WTC11 (cell line): ENCODE results near the gene NT5C3B. TPM values are rescaled to one million over a fixed set of nuclear protein-coding genes. Genes with fewer than 3 reads are reported as not detected.

Experiments used
- ATAC-seq: fragments of 200-7000 bp; cut with Tn5 transposase; 2 replicates; pipeline ENCODE4 v1.10.0; 2021; ENCODE audit warnings: mild to moderate bottlenecking, moderate library complexity
- CTCF ChIA-PET: fragments of 300-600 bp; sonication (Branson Sonifier 250); formaldehyde crosslinking; loops from one replicate; lab custom pipeline; 2021; ENCODE audit warnings: antibody characterized with exemption; lab: Charles Lee
- POLR2A ChIA-PET: fragments of 350-600 bp; sonication (Branson Sonifier 250); formaldehyde crosslinking; loops from one replicate; lab custom pipeline; 2021; ENCODE audit warnings: antibody characterized with exemption; lab: Charles Lee
- DNase-seq: peaks from one replicate; pipeline ENCODE4 v3.0.0; 2021; ENCODE audit warnings: low spot score
- H3K27ac Mint-ChIP-seq: 2 replicates; pipeline ENCODE4 v1.8.0; 2021; ENCODE audit warnings: mixed read lengths
- H3K27me3 Mint-ChIP-seq: 2 replicates; pipeline ENCODE4 v1.8.0; 2021; ENCODE audit warnings: low read depth, mild to moderate bottlenecking, moderate library complexity, mixed read lengths
- H3K36me3 Mint-ChIP-seq: 2 replicates; pipeline ENCODE4 v1.8.0; 2021; ENCODE audit warnings: mixed read lengths
- H3K4me1 Mint-ChIP-seq: 2 replicates; pipeline ENCODE4 v1.8.0; 2022; ENCODE audit warnings: mixed read lengths
- H3K4me3 Mint-ChIP-seq: 2 replicates; pipeline ENCODE4 v1.8.0; 2021; ENCODE audit warnings: mild to moderate bottlenecking, moderate library complexity, mixed read lengths
- H3K9me3 Mint-ChIP-seq: 2 replicates; pipeline ENCODE4 v1.8.0; 2021; ENCODE audit warnings: mixed read lengths
- ARID4B ChIP-seq: sonication (generic); formaldehyde crosslinking; IDR thresholded peaks from 2 replicates; pipeline ENCODE4 v1.8.0; 2023; ENCODE audit warnings: missing genetic modification reagents, mild to moderate bottlenecking, borderline replicate concordance
- CBFB ChIP-seq: sonication (generic); formaldehyde crosslinking; IDR thresholded peaks from 2 replicates; pipeline ENCODE4 v1.8.1; 2022; ENCODE audit warnings: mild to moderate bottlenecking, low read depth, missing genetic modification reagents
- FOXK1 ChIP-seq: sonication (generic); formaldehyde crosslinking; IDR thresholded peaks from 2 replicates; pipeline ENCODE4 v1.8.0; 2022; ENCODE audit warnings: mild to moderate bottlenecking, moderate library complexity, missing genetic modification reagents
- FOXP4 ChIP-seq: sonication (generic); formaldehyde crosslinking; IDR thresholded peaks from 2 replicates; pipeline ENCODE4 v1.8.0; 2022; ENCODE audit warnings: mild to moderate bottlenecking, missing genetic modification reagents
- IRF2 ChIP-seq: sonication (generic); formaldehyde crosslinking; IDR thresholded peaks from 2 replicates; pipeline ENCODE4 v1.8.0; 2022; ENCODE audit warnings: low read depth, missing genetic modification reagents, borderline replicate concordance
- MAX ChIP-seq: sonication (generic); formaldehyde crosslinking; IDR thresholded peaks from 2 replicates; pipeline ENCODE4 v1.8.0; 2022; ENCODE audit warnings: mild to moderate bottlenecking, missing genetic modification reagents
- MXD4 ChIP-seq: fragments of 250-450 bp; sonication (Bioruptor Pico); IDR thresholded peaks from 2 replicates; pipeline ENCODE4 v1.8.0; 2021; ENCODE audit warnings: mild to moderate bottlenecking, moderate library complexity, borderline replicate concordance
- MYBL2 ChIP-seq: sonication (generic); formaldehyde crosslinking; IDR thresholded peaks from 2 replicates; pipeline ENCODE4 v1.8.1; 2023; ENCODE audit warnings: mild to moderate bottlenecking, moderate library complexity, missing genetic modification reagents
- NFATC4 ChIP-seq: fragments of 250-450 bp; sonication (Bioruptor Pico); IDR thresholded peaks from 2 replicates; pipeline ENCODE4 v1.9.0; 2021; ENCODE audit warnings: mild to moderate bottlenecking
- PRRX2 ChIP-seq: fragments of 250-450 bp; sonication (Bioruptor Pico); IDR thresholded peaks from 2 replicates; pipeline ENCODE4 v1.8.0; 2021; ENCODE audit warnings: mild to moderate bottlenecking
- SMAD3 ChIP-seq: sonication (generic); formaldehyde crosslinking; IDR thresholded peaks from 2 replicates; pipeline ENCODE4 v1.8.0; 2022; ENCODE audit warnings: missing genetic modification reagents, mild to moderate bottlenecking, borderline replicate concordance
- SP1 ChIP-seq: sonication (generic); formaldehyde crosslinking; conservative IDR thresholded peaks from 2 replicates; pipeline ENCODE4 v1.8.1; 2022; ENCODE audit warnings: missing genetic modification reagents
- ZNF532 ChIP-seq: fragments of 250-450 bp; sonication (Bioruptor Pico); IDR thresholded peaks from 2 replicates; pipeline ENCODE4 v1.9.0; 2021; ENCODE audit warnings: mild to moderate bottlenecking, borderline replicate concordance
- total RNA-seq: library from RNA; stranded (reverse); gene quantifications from 3 replicates; pipeline ENCODE4 v1.2.3, GENCODE V29; 2021
- TF ChIP-seq, protein P1 (sequence below): fragments of 200-600 bp; IDR thresholded peaks from 2 replicates; pipeline ENCODE4 v1.8.0; 2022; ENCODE audit warnings: antibody characterized with exemption
- TF ChIP-seq, protein P2 (sequence below): sonication (generic); formaldehyde crosslinking; IDR thresholded peaks from 2 replicates; pipeline ENCODE4 v1.8.0; 2022; ENCODE audit warnings: mild to moderate bottlenecking, missing genetic modification reagents
- TF ChIP-seq, protein P3 (sequence below): fragments of 250-450 bp; sonication (Bioruptor Pico); IDR thresholded peaks from 2 replicates; pipeline ENCODE4 v2.1.2; 2022; ENCODE audit warnings: mild to moderate bottlenecking, moderate library complexity

NT5C3B gene
- total RNA-seq, 1 experiment from 2014 or later, result 58.1 TPM

DNA sequence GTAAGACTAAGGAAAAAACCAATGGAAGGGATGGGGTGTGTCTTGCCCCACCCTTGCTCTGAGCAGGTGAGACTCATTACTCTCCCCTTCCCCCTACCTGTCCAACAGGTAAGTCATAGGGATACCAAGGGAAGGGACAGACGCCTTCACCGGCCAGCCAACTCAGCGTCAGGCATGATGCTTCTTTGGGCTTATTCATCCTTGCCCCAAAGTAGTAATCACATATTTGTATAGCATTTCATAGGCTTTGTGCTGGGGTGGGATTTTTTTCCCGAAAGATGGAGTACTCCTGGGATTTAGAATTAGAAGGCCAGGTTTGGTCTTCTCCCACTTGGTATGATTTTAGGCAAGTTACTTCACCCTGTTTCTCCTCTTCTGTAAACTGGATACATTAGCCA is 49.0 kb downstream of the NT5C3B start:
- Mint-ChIP-seq H3K36me3 (no peaks in the 10 kb centered on the region; the same call in 1 of the 2 replicates), H3K9me3 (no peaks in the 10 kb centered on the region)
- CTCF ChIA-PET, result interaction anchor here (0.6 to 7.2 kb wide), 49 partner anchors 11 to 748 kb away, joined by 3 to 252 read pairs (median 7); partner anchors contain the start of genes ACLY, CNP, EIF1 and FKBP10
- TF ChIP-seq MAX (CRISPR knock-in tag) (0 out of 2 replicates have a peak, but pooled peaks have one; percentile 8), SP1 (CRISPR knock-in tag) (peak; percentile 50)
- TF ChIP-seq, protein P1, sequence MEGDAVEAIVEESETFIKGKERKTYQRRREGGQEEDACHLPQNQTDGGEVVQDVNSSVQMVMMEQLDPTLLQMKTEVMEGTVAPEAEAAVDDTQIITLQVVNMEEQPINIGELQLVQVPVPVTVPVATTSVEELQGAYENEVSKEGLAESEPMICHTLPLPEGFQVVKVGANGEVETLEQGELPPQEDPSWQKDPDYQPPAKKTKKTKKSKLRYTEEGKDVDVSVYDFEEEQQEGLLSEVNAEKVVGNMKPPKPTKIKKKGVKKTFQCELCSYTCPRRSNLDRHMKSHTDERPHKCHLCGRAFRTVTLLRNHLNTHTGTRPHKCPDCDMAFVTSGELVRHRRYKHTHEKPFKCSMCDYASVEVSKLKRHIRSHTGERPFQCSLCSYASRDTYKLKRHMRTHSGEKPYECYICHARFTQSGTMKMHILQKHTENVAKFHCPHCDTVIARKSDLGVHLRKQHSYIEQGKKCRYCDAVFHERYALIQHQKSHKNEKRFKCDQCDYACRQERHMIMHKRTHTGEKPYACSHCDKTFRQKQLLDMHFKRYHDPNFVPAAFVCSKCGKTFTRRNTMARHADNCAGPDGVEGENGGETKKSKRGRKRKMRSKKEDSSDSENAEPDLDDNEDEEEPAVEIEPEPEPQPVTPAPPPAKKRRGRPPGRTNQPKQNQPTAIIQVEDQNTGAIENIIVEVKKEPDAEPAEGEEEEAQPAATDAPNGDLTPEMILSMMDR, result no peak
- TF ChIP-seq, all 79 proteins: peak for 2
- ATAC-seq (no peak), DNase-seq (no peak)
- H3K4me3 Mint-ChIP-seq, result peak overlapping the region; percentile 44
- POLR2A ChIA-PET, result interaction anchor here (0.9 to 4.1 kb wide), 18 partner anchors 10 to 259 kb away, joined by 3 to 142 read pairs (median 8); partner anchors contain the start of genes EIF1, FKBP10, HAP1 and KLHL11
- H3K4me1 Mint-ChIP-seq, result peaks cover 40% of the 10 kb centered on the region
- H3K27me3 Mint-ChIP-seq, result peaks cover 6% of the 10 kb centered on the region
- peak overlapping the region; percentile 92 for H3K27ac Mint-ChIP-seq

DNA sequence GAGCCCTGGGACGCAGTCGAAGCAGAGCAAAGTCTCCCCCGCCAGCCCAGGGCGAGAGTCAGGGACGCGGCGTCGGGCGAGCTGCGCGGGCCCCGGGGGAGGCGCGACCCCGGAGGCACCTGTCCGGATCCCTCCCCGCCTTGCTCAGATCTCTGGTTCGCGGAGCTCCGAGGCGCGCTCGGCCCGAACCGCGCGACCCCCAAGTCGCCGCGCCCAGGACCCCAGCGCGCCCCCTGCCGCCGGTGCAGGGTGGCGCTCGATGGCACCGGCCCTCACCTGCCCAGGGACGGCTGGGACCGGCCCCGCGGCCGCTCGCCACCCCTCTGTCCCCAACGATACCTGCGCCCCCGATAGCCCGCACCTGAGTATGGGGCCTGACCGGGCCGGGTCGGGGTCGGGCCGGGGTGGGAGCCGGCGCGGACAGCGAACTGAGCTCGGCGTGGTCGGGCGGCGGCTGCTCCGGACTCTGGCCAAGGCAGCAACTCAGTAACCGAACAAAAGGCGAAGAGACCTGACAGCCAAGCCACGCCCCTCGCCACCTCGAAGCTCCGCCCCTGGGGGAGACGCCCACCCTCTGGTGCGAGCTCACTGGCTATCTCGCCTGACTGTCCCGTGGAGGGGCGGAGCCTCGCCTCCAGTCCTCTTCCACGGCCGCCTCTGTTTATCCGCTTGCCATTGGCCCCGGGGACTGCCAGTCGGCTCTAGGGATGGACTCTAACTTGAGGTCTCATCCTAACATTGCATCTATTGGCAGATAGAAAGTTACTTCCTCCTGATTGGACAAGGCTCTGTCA is 49.6 kb downstream of the NT5C3B start, which contains the start of gene JUP:
Gene JUP, minus strand, starts transcription at position 485 of the 794 bp plus-strand sequence. CDS start 14,857 bp downstream, outside the sequence.
- no peaks in the 10 kb centered on the region for H3K9me3 Mint-ChIP-seq
- H3K4me1 Mint-ChIP-seq, result peaks cover 42% of the 10 kb centered on the region
- peak; percentile 93 for ATAC-seq
- H3K4me3 Mint-ChIP-seq, result peak within 1 kb of the TSS; percentile 88
- peak within 1 kb of the TSS; percentile 92 for H3K27ac Mint-ChIP-seq
- no peaks in the 10 kb centered on the region; the same call in 1 of the 2 replicates for H3K36me3 Mint-ChIP-seq
- CTCF ChIA-PET, result interaction anchor here (0.6 to 7.2 kb wide), 55 partner anchors 11 to 748 kb away, joined by 3 to 252 read pairs (median 6); partner anchors contain the start of genes ACLY, CNP, EIF1 and FKBP10
- POLR2A ChIA-PET, result interaction anchor here (0.6 to 4.1 kb wide), 24 partner anchors 9 to 637 kb away, joined by 3 to 142 read pairs (median 7); partner anchors contain the start of genes CAVIN1, DNAJC7, EIF1 and FKBP10
- DNase-seq, result peak; percentile 100
- no peaks in the 10 kb centered on the region; the same call in 1 of the 2 replicates for H3K27me3 Mint-ChIP-seq
- TF ChIP-seq FOXP4 (CRISPR knock-in tag), result peak; percentile 68; the same call in 1 of the 2 replicates
- TF ChIP-seq, protein P2, sequence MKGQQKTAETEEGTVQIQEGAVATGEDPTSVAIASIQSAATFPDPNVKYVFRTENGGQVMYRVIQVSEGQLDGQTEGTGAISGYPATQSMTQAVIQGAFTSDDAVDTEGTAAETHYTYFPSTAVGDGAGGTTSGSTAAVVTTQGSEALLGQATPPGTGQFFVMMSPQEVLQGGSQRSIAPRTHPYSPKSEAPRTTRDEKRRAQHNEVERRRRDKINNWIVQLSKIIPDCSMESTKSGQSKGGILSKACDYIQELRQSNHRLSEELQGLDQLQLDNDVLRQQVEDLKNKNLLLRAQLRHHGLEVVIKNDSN, result no peak
- TF ChIP-seq IRF2 (CRISPR knock-in tag), result no peak
- TF ChIP-seq MXD4 (CRISPR knock-in tag), result peak; percentile 94; the same call in 1 of the 2 replicates
- TF ChIP-seq PRRX2 (CRISPR knock-in tag), result peak; percentile 82; the same call in 1 of the 2 replicates
- TF ChIP-seq ARID4B, result no peak
- TF ChIP-seq, protein P3, sequence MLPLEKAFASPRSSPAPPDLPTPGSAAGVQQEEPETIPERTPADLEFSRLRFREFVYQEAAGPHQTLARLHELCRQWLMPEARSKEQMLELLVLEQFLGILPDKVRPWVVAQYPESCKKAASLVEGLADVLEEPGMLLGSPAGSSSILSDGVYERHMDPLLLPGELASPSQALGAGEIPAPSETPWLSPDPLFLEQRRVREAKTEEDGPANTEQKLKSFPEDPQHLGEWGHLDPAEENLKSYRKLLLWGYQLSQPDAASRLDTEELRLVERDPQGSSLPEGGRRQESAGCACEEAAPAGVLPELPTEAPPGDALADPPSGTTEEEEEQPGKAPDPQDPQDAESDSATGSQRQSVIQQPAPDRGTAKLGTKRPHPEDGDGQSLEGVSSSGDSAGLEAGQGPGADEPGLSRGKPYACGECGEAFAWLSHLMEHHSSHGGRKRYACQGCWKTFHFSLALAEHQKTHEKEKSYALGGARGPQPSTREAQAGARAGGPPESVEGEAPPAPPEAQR (CRISPR knock-in tag), result peak; percentile 92
- TF ChIP-seq SMAD3, result no peak
- no peak for TF ChIP-seq ZNF532
- TF ChIP-seq MYBL2 (CRISPR knock-in tag), result no peak
- no peak; the same call in 1 of the 2 replicates for TF ChIP-seq FOXK1 (CRISPR knock-in tag)
- peak; percentile 46; the same call in 1 of the 2 replicates for TF ChIP-seq CBFB (CRISPR knock-in tag)
- no peak for TF ChIP-seq NFATC4 (CRISPR knock-in tag)
